HG03139 (cell line): ENCODE data around the gene FBN1.

ENCODE experiments used
- ATAC-seq: cut with Tn5 transposase; IDR thresholded peaks from one replicate; pipeline ENCODE4 v1.9.1; 2021; ENCODE audit not compliant: unreplicated experiment

FBN1 gene

GRCh38 chr15:48408327-48408726, 237.2 kb downstream of the FBN1 start:
- ATAC-seq, result no peak

- no peak for ATAC-seq
Observed at GRCh38 chr15:48407646-48408045, 237.9 kb downstream of the FBN1 start.

DNA sequence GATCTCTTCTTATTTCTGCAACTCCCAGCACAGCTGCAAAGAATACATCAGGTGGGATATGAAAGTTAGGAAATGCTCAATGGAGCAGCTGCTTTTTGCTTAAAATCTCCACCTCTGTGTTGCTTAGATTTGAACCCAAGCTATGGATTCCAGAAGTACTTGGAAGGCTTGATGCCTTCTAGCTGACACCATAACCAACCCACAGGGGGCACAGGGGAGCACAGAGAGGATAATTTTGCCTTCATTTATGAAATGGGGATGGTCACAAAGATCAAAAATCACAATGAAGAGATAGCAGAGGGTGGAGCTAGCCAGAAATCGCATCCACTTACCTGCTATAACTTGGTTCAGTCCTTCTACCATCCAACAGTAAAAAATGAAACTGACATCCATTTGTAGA, 238.6 kb downstream of the FBN1 start:
- no peak for ATAC-seq

- no peak for ATAC-seq
Observed at GRCh38 chr15:48406266-48406891, 239.1 kb downstream of the FBN1 start.

DNA sequence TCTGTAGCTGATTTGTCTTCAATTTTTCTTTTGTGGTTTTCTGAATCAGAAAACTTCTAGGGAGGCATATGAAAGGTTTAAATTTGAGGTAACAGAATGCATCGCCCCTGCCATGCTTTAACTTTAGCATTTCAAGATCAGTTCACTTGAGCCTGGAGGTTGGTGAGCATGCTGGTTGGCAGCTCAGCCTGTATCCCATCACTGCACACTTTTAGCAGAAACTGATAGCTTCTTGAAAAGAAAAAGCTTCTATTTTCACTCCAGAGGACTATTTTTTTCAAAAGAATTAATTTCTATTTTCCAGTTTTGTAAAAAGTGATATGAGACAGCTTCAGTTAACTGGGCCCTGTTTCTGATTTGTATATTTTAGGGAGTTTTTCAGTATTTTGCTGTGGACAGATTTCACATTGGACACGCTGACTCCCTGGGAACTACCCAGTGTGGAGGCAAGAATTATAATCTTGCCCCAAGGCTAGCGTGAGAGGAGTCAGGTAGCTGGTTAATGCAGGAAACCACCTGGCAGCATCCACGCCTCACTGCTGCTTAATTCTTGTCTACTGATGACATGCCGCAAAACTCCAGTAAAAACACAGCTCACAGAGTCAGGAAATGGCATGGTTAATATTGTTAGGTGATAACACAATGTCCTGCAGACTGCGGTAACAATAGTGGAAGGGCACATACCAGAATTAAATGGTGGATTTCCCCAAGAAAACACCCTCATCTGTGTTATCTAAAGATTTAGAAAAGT, 242.9 kb downstream of the FBN1 start:
- ATAC-seq, result no peak

DNA sequence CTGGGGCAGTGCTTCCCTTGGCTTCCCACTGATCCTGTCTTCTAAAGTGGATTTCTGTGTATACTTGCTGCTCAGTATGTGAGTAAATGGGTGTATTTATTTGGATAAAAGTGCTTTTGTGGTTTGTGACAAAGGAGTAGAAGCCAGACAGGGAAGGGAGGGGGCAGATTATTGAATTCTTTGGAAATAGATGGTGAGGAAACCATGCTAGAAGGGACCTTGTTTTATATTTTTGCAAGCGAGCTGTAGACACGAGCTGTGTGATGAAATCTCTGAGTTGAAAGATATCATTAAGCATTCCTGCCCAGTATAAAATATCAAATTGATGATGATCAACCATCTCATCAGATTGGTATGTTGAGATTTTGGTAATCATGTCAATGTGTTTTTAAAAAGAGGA, 245.4 kb downstream of the FBN1 start:
- no peak for ATAC-seq

- ATAC-seq, result no peak
Observed at GRCh38 chr15:48397841-48398240, 247.7 kb downstream of the FBN1 start.

GRCh38 chr15:48396020-48396419, 249.5 kb downstream of the FBN1 start:
- no peak for ATAC-seq

DNA sequence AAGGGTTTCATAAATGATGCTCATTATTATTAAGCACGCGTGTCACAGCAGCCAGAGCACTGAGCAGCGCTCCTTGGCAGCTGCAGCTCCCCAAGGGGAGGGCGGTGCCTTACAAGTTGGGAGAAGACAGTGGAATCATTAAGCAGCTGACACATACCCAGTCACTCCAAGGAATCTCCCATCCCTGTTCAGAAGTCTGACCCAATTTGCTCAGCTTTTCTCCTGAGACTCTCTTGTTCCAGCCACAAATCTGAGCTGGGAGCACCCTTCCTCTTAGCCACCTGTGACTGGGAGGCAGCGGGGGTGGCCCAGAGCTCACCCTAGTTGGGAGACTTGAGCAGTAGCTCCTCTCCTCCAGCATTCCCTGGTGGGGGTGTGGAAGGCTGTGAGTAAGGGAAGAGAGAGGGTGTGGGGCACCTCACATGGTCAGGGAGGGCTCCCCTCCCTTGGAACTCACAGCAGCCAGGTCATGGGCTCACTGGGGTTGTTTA, 249.9 kb downstream of the FBN1 start:
- no peak for ATAC-seq

DNA sequence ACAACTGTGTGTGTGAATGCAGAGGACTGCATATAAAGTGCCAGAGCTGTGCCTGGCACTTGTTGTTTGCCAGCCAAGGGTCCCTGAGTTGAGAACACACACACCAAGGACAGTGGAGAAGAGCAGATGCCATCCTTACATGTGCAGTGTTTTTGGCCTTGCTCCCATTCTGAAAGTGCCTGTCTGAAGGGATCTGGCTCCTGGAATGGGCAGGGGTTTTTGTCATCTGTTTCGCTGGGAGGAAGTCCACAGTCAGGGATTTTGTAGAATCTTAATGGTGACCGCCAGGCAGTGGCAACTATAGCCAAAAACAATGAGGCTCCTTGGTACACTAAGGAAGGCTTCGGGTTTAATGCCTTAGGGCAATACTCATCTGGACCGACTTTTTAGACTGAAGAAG, 250.5 kb downstream of the FBN1 start:
- no peak for ATAC-seq

GRCh38 chr15:48393645-48394506, 251.6 kb downstream of the FBN1 start:
- no peak for ATAC-seq

GRCh38 chr15:48392356-48392755, 253.2 kb downstream of the FBN1 start:
- ATAC-seq, result no peak

DNA sequence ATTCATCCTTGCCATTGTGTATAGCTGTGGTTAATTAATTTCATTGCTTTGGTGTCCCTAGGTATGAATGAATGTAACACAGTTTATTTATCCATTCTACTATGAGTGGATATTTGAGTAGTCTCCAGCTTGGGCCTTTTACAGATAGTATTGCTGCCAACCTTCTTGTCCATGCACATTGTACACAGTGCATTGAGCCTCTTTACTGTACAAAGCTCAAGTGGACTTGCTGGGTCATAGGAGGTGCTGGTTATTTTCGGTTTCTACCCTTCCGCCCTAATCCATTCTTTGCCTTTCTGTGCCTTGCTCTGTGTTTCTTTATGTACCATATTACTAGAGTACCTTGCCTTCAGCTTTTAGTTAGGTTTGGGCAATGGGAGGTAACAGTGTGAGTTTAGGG, 253.6 kb downstream of the FBN1 start:
- no peak for ATAC-seq

- no peak for ATAC-seq
Observed at GRCh38 chr15:48389691-48390143, 255.8 kb downstream of the FBN1 start.

GRCh38 chr15:48388910-48389309, 256.6 kb downstream of the FBN1 start:
- ATAC-seq, result no peak

- no peak for ATAC-seq
Observed at GRCh38 chr15:48388016-48388851, 257.3 kb downstream of the FBN1 start.

- ATAC-seq, result no peak
Observed at GRCh38 chr15:48385031-48385830, 260.3 kb downstream of the FBN1 start.

GRCh38 chr15:48384616-48385015, 260.9 kb downstream of the FBN1 start:
- ATAC-seq, result no peak

DNA sequence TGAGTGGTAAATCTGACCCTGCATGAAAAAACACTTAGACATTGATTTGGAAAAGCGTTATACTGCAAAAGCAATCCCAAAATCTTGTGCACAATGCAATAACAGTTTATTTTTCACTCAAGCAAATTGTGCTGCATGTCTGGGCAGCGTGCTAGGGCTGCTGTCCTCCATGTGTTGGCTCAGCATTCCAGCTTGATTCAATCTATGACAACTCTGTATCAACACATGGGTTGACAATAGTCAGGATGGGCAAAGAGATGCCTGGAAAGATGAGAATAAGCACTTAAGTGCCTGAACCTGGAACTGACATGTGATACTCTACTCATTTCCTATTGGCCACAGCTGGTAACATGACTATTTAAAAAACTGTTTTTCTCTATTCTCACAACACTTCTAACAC, 262.5 kb downstream of the FBN1 start:
- ATAC-seq, result no peak

- no peak for ATAC-seq
Observed at GRCh38 chr15:48381861-48382260, 263.6 kb downstream of the FBN1 start.
